Measurements from ENCODE around the gene LDLR.
"Not testable (repeated sequence)": the region's sequence is repeated elsewhere in the genome, so short reads cannot be mapped to it uniquely, and the experiment has no call there.

The LDLR gene

DNA sequence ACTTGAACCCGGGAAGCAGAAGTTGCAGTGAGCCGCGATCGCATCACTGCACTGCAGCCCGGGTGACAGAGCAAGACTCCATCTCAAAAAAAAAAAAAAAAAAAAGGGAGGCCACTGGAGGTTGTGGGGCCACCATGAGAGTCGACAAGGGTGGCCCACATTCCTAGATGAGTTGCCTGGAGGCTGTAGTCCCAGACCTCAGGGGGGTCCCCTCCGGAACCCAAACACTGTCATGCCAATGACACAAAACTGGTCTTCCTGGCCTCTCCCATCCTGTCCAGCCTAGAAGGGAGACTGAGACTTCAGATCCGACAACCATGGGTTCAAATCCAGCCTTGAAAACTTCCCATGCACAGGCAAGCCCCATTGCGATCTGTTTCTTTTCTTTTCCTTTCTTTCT is 51.6 kb downstream of the LDLR start:
- no peak for DNase-seq (ENCODE audit: low read depth)

DNA sequence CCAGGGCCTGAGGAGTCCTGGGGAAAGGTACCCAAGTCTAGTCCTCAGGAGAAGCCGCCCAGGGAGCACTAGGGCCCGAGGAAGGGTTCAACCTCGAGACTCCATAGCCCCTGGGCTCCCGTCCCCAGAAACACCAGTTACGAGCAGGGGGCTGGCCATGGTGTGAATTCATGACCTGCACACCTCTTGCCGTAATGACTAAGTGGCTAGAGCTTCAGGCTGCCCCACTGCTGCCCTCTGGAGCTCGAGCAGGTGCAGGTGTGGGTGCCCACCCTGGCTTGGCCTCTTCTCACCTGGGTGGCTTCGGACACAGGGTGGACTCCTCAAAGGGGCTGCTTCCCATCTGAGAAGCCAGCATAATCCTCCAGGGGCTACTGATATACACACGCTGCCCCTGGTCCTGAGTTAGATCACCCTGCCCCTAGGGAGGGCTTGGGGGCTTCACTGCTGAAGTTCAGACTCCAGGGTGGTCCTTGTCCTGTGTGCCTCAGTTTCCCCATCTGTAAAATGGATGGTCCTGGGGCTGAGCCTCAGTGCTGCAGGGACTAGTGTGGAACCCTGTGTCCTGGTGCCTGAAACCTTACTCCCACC is 52.8 kb downstream of the LDLR start:
- no peak for DNase-seq (ENCODE audit: low read depth)

DNA sequence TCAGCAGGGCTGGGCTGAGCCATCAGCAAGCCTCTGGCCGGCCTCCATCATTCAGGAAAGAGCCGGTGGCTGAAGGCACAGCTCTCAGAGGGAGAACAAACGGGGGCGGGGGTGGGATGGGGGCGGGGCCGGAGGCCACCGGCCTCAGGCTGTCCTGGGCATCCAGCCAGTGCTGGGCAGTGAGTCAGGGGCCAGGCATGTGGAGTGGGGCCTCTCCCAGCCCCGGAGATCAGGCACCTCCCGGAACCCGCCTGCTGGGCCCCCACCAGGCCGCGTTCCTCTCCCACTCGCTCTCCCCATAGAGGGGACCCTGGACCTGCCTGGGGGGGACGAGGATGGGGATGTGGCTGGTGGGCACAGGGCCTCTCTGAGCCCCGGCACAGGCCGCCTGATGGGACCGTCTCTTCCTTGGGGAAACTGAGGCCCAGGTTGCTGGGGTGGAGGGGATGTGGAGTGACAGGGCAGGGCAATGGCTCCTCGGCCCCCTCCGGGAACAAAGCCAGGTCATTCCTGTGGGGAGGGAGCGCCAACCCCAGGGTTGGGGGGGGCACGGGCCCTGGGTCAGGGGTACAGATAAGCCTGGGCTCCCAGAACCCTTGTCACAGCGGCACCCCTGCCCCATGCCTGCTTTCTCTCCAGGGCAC is 53.4 kb downstream of the LDLR start:
- DNase-seq (ENCODE audit: low read depth), result no peak

DNA sequence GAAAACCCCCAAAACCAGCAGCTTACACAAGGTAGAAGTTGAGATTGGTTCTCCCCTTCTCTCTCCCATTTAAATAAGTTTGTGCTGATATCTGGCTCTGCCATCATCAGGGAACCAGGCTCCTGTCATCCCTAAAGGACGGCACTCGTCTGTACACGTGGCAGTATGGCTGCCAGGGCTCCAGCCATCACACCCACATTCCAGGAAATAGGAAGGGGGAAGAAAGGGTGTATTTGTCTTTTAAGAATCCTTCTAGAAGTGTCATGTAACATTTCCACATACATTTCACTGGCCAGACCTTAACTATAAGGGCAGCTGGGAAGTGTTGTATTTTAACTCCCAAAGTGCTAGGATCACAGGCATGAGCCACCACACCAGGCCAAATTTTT is 56.3 kb downstream of the LDLR start:
- no peak for DNase-seq (ENCODE audit: low read depth)

DNA sequence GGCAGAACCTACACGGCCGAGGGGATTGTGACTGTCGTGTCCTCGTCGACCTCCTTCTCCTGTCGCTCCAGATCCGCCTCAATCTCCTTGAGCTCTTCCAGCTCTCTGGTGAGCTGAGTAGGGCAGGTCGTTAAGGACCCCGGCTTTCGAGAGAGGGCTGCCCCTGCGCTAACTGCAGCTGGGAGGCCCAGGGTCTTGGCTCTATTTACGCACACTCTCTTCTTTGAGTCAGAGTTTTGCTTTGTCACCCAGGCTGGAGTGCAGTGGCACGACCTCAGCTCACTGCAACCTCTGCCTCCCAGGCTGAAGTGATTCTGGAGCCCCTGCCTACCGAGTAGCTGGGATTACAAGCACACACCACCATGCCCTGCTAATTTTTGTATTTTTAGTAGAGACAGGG is 58.7 kb downstream of the LDLR start:
- no peak for DNase-seq (ENCODE audit: low read depth)

DNA sequence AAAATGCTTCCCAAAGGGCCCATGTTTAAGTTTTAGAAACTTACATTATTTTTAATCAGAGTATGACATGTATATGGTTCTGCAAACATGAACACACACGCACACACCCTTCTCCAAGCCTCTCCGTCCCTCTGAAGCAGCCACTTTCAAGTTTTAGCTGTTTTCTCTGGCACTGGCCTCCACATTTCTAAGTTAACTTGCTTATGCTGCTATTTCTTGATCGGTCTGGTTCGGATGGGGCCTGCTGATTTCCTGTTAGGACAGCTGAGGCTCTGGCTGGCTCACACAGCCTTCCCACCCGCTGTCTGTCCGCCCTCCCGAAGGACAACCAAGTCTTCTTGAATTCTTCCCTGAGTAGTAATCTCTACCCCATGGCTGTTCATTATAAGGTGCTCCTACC is 61.9 kb downstream of the LDLR start:
- DNase-seq (ENCODE audit: low read depth), result no peak

DNA sequence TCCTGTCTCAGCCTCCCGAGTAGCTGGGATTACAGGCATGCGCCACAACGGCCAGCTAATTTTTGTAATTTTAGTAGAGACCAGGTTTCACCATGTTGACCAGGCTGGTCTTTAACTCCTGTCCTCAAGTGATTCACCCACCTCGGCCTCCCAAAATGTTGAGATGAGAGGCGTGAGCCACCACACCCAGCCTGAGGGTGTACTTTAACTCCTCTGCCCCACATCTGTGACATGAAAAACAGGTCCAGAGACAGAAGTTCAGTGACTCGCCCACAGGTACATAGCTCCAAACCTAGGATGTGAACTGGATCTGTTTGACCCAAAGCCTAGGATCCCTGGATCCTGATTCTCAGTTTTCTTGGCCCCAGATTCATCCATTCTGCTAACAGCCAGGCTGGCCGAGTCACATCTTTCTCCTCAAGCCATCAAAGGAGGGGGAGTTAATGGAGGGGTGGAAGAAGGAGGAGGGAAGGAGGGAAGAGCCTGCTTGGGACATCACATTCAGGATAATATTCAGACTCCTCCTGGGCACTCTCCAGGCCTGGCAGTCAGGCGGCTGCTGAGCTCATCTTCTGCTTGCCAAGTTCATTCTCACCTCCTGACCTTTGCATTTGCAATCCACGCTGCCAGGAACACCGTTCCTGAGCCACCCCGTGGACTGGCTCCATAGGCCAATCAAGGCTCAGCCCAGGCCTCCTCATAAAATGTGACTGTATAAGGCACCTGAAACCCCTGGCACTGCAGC is 63.2 kb downstream of the LDLR start:
- no peak for DNase-seq (ENCODE audit: low read depth)

DNA sequence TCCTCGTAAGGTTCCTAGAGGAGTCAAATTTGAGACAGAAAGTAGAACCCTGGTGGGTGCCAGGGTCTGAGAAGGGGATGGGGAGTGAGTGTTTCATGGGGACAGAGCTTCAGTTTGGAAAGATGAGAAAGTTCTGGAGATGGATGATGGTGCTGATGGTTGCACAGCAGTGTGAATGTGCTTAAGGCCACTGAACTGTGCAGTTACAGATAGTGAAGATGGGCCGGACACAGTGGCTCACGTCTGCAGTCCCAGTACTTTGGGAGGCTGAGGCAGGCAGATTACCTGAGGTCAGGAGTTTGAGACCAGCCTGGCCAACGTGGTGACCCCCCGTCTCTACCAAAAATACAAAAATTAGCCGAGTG is 65.4 kb downstream of the LDLR start:
- DNase-seq (ENCODE audit: low read depth), result no peak

DNA sequence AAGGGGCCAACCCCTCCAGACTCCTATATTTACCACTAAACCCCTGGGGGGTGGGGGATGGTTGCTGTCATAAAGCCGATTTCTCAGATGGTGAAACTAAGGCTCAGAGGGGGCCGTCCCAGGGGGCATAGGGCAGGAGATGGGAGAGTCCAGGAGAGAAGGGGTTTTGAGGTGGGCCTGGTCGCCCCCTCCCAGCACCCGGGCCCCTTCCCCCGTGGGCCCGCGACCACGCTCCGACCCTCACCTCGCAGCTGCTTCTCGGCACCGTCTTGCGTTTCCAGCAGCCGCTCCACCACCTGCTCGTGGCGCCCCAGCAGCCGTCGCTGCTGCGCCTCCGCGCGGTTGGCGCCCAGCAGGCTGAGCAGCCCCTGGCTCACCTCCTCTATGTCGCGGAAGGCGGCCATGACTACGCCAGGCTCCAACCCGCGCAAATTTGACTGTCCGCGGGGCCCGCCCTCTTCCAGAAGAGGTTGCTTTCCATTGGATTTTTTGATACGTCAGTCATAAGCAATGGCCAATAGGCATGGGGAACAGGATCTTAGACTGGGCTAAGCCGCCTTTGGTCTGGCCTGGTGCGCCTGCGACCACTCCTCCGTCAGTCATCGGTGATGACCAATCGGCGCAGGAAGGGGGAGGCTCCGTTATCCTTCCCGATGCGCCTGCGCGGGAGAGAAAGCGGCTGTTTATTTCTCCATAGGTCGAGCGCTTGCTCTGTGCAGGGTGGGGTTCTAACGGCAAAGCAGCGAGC is 66.3 kb downstream of the LDLR start, which contains the start of gene SPC24:
SPC24 (minus strand) TSS at position 410 of the 748 bp plus-strand sequence; CDS start at position 404, 6 bp downstream.
- DNase-seq (ENCODE audit: low read depth), result peak; percentile 77

DNA sequence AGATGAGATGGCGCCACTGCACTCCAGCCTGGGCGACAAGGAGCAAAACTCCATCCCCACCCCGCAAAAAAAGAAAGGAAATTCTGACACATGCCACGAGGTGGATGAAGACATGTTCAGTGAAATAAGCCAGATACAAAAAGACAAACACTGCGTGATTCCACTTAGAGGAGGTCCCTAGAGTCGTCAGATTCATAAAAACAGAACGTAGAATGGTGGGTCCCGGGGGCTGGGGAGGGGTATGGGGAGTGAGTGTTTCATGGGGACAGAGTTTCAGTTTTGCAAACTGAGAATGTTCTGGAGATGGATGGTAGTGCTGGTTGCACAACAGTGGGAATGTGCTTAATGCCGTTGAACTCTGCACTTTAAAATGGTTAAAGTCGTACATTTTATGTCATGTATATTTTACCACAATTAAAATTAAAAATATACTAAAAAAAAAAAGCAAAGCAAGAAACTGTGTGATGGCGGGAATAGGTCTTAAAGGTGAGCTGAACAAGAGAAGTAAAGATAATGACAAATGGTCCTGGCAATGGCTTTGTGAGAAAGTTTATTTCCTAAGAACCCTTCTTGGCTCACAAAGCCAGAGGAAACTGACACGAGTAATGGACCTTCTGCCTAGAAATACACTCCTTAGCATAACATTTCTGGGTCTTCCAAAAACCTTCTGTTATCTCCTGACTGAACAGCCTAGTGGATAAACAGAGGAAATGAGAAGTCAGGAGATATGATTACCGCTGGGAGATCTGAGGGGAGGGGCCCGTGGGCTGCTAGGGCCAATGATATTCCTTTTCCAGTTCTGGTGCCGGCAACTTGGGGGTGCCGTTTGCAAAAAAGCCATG is 70.6 kb downstream of the LDLR start:
- no peak for DNase-seq (ENCODE audit: low read depth)

DNA sequence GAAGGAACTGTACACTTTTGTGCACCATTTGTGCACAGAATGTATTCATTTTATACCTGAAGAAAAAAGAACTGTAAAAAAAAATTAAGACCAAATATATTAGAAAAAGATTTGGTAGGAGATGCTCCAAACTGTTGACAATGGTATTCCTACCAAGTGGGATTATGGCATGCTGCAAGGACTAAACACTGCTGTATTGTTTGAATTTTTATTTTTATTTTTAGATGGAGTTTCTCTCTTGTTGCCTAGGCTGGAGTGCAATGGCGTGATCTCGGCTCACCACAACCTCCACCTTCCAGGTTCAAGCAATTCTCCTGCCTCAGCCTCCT is 71.1 kb downstream of the LDLR start:
- DNase-seq (ENCODE audit: low read depth), result not testable (repeated sequence)

DNA sequence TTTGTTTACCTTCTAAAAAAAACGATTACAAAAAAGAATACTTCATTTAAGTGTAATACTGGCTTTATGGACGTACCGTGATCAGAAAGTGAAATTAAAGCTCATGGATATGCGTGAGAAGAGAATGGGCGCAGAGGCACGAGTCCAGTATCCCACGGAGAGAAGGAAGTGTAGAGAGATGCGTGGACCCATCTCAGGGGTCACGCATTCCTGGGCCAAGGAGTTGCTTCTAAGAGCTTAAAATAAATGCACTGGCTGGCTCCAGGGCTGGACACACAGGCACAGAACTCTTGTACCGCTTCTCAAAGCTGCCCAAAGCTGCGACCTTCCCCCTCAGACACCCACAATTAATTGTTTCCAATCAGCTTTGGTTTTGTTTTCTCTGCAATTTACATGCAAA is 75.0 kb downstream of the LDLR start:
- no peak for DNase-seq (ENCODE audit: low read depth)

DNA sequence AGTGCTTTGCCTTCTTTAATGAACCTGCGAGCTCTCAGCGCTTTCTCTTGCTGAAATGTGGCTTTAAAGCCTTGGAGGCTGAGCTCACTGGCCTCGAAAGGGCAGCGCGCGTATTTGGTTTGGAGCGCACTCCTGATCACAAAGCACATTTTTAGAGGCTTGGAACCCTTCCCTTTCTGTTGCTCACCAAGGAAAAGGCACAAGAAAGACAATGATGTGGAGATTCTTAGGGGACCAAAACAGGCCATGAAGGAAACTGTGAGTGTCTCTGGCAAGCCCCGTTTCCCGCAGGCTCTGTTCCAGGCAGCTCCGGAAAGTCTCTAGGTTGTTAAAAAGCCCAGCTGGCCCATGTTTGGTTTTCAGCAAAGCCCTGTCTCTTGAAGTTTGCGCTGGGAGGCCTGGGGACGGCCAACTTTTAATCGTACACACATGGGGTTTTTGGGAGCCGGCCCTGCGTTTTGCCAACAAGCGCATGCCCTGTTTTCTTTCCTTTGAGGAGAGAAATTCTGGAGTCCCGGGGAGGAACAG is 75.7 kb downstream of the LDLR start:
- no peak for DNase-seq (ENCODE audit: low read depth)

DNA sequence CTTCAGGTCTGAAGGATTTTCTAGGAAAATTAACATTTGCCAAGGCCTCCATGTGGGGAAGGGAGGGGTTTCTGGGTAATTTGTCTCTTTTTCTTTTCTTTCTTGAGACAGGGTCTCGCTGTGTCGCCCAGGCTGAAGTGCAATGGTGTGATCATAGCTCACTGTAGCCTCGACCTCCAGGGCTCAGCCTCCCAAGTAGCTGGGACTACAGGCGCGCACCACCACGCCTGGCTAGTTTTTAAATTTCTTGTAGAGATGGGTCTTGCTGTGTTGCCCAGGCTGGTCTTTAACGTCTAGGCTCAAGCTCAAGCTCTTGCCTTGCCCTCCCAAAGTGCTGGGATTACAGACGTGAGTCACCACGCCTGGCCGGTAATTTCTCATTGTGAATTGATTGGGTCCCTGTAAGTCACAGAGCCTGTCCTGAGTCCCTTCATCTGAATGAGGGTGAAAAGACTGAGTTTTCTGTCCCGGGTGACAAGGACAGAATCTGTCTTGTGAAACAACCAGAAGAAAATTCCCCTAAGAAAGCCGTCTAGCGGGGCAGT is 76.3 kb downstream of the LDLR start:
- DNase-seq (ENCODE audit: low read depth), result no peak

DNA sequence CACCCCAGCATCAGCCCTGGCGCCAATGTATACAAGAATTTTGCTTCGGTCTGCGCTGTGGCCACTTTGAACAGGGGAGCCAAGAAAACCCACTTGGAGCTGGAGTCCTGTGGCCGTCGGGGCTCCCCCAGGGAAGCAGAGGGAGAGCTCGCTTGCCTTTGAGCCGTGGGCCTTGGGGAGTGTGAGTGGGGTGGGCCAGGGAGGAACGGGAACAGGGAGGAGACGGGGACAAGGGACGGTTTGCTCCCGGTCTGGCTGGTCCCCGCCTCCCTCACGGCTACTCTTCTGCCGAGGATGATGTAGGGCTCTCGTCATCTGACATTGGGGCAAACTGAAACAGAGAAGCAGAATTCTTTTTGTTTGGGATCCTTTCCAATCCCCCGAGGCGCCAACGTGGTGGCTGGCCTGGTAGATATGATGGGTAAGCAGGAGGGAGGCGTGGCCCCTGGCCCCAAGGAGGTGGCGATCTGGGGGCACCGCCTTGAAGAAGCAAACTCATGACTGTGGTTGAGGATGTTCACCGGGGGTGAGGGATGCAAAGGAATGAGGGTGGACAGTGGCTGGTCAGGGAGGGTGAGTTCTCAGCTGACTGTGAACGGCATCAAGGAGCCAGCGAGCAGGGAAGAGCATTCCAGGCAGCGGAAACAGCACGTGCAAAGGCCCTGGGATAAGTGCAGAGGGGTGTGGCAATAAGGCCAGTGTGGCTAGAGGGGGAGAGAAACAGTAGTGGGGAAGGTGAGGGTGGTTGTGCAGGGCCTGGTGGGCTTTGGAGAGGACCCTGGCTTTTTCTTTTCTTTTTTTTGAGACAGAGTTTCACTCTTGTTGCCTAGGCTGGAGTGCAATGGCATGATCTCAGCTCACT is 77.2 kb downstream of the LDLR start:
- no peak for DNase-seq (ENCODE audit: low read depth)

DNA sequence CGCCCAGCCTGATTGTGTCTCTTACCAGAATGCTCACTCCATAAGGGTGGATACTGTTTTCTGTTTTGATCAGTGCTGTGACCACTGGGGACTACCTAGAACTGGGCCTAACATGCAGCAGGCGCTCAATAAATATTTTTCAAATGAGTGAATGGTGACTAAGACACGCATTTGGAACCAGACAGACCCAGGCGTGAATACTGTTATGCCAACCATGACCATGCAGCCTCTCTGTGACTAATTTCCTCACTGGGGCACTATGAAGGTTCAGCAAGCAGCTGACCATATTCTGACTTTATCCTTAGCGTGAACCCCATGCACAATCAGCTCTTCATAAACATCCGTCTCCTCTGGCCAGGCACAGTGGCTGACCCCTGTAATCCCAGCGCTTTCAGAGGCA is 79.3 kb downstream of the LDLR start:
- no peak for DNase-seq (ENCODE audit: low read depth)

DNA sequence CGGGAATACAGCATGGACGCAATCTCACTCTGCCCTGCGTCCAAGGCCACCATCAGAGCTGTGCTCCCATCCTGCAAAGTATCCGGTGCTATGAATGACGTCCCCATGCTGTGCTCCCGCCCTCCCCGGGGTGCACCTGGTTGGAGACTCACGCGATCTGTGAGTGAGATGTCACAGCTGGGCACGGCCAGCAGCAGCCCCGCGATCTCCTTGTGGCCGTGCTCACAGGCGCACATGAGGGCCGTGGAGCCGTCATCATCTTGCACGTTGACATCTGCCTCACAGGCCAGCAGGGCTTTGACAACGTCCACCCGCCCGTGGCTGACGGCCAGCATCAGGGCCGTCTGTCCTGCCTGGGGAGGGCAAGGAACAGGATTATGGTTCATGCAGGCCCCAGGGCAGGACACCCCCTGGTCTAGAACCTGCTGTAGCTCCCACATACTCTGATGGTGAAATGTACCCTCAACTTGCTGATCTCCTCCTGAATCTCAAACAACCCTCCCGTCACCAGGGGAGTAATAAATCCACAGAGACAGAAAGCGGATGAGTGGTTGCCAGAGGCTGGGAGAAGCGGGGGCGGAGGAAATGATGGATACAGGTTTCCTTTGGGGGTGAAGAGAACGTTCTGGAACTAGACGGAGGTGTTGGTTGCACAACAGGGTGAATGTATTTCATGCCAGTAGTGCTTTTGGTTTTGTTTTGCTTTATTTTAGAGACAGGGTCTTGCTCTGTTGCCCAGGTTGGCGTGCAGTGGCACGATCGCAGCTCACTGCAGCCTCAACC is 80.8 kb downstream of the LDLR start:
- no peak for DNase-seq (ENCODE audit: low read depth)

DNA sequence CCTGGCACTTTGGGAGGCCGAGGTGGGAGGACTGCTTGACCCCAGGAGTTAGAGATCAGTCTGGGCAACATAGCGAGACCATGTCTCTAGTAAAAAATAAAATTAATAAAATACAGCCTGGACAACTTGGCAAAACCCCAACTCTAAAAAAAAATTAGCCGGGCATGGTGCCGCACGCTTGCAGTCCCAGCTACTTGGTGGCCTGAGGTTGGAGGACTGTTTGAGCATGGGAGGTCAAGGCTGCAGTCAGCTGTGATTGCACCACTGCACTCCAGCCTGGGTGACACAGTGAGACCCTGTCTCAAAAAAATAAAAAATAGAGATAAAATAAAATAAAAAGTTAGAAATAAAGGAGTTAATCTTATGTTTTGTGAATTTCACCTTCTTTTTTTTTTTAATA is 81.9 kb downstream of the LDLR start:
- DNase-seq (ENCODE audit: low read depth), result no peak

DNA sequence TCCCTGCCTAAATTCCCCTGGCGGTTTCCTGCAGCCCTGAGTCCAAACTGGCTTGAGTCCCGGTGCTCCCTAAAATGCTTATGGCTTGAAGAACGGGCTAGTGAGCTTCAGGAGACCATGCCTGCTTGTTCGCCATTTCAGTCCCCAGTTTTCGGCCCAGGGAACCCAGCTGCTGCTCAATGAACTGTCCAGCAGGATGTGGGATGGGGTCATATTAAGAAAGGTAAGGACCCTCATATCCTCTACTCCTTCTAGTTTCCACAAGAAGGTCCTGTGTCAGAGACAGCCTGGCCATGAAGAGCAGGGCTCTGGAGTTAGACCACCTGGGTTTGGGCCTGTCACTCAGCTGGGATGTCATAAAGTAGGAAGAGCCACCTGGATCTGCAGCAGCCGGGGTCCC is 83.3 kb downstream of the LDLR start:
- no peak for DNase-seq (ENCODE audit: low read depth)

Data from T follicular helper cell (primary cell).